LHCN-M2 (cell line): Measurements from ENCODE around the gene AFF1. TPM values are rescaled to one million over a fixed set of nuclear protein-coding genes. Genes with fewer than 3 reads are reported as not detected.
"Not testable (repeated sequence)": the region's sequence is repeated elsewhere in the genome, so short reads cannot be mapped to it uniquely, and the experiment has no call there.

ENCODE experiments used
- DNase-seq: peaks from one replicate; pipeline ENCODE4 v3.0.0-alpha.2; 2012; ENCODE audit warnings: low read depth
- total RNA-seq: library from RNA; depleted of rRNA; stranded (reverse); fragments of >200 nt; gene quantifications from 2 replicates; pipeline ENCODE4 v1.2.3, GENCODE V29; 2014

The AFF1 gene
- total RNA-seq, 1 experiment from 2014 or later: 7.1 TPM

DNA sequence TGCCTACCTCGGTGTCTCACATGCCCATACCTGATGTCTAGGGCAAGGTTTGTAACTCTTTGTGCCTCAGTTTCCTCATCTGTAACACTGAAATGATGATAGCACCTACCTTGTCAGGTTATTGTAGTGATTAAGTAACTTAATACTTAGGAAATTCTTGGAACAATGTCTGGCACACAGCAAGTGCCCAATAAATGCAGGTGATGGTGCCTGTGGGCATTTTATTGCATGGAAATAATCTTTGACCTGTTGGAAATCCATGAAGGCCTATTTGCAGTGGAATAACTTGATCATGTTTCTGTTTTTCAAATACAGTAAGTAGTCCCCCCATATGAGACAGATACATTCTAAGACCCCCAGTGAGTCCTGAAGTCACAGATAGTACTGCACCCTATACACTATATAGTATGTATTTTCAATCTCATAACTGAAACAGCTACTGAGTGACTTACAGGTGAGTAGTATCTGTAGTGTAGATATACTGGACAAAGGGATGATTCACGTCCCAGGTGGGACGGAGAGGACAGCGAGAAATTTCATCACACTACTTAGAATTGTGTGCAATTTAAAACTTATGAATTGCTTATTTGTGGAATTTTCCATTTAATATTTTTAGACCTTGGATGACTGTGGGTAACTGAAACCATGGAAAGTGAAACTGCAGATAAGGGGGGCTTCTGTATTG is 42.1 kb downstream of the AFF1 start:
- DNase-seq: no peak

DNA sequence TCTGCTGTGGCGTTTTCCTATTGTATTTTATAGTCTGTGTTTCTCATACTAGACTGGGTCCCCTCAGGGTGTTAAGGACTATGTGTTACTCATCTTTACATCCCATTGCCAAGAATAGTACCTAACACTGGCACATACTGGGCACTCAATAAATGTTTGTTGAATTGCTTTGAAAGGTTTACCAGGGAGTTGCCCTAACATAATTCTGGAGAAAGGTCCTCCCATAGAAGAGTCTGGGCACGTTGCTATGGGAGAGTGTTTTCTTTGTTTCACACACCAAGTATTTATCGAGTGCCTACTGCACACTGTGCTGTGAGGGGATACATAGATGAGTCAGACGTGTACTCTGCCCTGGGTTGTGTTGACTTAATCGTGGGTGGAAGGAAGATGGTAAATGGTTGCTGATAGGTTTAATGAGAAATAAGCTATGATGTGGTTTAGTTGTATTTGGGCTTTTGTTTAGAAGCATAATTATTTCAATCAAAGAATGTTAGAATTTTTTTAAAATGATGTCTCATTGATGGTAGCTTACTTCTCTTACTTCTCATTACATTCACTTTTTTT is 42.9 kb downstream of the AFF1 start:
- peak; percentile 53 for DNase-seq

DNA sequence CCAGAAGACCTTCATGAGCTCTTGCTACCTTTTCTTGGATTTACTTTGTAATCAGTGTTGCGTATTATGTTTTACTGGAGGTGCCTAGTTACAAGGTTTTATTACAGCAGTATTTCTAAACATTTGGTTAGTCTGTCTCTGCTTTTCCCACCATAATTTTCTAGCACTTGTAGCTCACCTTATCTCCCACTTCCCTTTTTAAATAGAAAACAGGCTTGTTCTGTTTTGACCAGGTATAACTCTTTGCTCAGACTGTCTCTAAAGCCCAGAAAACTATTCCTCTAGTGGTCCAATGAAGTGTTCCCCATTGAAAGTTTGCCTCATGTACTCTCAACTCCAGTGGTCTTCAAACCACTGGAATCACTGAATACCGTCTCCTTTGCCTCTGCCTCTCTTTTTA is 43.9 kb downstream of the AFF1 start:
- no peak for DNase-seq

DNA sequence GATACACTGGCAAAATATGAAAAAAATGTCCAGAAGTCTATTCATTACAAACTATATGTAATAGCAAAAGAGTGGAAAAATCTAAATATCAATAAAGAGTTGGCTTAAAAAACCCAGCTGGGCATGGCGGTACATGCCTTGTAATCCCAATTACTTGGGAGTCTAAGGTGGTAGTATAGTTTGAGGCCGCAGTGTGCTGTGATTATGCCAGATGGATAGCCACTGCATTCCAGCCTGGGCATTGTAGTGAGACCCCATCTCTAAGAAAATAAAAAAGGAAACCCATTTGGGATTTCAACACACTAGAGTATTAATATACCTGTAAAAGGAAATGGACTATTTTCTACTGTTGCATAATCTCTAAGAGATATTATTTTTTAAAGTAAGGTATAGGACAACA is 45.4 kb downstream of the AFF1 start:
- DNase-seq: no peak

DNA sequence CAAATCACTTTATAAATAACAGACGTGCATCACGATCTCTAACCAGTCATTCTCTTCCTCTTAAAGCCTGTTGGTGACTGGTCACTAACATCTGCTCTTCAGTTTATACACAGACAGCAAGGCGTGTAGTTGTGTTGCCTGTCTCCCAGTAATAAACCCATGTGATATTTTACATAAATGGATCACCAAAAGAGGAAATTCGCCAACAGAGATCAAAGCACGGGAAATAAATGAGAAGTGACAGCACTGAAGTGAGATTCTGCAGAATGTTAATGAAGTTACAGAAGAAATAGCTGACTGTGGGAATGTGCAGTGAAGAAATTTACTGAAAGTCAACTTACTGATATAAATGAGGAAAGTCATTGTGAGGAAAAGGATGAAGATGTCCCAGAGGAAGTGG is 47.0 kb downstream of the AFF1 start:
- no peak for DNase-seq

DNA sequence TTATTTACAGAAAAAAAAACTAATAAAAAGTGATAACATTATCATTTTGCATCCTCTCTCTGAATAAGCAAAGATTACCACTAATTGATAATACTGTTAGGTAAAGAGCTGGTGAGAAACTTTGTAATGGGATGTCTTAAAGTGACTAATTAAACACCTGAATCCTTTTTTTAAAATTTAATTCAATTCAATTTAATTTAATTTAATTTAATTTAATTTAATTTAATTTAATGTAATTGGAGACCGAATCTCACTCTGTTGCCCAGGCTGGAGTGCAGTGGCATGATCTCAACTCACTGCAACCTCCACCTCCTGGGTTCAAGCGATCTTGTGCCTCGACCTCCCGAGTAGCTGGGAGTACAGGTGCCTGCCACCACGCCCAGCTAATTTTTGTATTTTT is 51.0 kb downstream of the AFF1 start:
- DNase-seq: not testable (repeated sequence)

DNA sequence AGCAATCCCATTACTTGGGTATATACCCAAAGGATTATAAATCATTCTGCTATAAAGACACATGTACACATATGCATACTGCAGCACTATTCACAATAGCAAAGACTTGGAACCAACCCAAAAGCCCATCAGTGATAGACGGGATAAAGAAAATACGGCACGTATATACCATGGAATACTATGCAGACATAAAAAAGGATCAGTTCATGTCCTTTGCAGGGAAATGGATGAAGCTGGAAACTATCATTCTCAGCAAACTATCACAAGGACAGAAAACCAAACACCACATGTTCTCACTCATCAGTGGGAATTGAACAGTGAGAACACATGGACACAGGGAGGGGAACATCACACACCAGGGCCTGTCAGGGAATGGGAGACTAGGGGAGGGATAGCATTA is 54.8 kb downstream of the AFF1 start:
- not testable (repeated sequence) for DNase-seq

DNA sequence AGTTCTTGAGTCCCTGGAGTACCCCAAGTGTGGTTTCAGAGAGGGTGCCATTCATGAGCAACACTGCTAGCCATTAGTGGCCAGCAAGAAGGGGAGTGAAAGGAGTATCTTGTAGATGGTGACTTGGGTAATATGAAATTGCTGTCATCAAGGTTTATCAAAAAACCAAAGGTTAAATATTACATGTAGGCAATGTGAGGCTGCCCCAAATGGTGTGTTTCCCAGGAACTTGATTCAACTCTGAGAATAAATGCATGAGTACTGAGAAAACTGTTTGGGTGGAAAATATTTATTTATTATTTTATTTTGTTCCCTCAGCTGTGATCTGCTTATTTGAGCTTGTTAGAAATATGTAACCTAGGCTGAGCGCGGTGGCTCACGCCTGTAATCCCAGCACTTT is 55.7 kb downstream of the AFF1 start:
- DNase-seq: no peak

DNA sequence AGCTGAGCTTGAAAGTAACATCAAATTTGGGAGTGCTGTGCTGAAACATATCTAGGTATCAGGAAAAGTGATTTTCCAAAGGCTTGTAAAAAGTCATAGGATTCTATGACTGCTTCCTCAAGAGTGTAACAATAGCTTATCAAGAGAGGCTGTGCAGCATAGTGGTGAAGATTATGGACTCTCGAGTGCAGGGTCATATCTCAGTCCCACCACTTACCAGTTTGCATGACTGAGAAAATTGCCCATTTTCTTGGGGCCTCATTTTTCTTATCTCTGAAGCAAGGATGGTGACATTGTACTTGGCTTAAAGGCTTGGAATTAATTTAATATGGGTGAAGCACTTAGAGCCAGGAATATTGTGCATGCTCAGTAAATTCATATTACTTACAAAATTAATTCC is 57.2 kb downstream of the AFF1 start:
- DNase-seq: no peak

DNA sequence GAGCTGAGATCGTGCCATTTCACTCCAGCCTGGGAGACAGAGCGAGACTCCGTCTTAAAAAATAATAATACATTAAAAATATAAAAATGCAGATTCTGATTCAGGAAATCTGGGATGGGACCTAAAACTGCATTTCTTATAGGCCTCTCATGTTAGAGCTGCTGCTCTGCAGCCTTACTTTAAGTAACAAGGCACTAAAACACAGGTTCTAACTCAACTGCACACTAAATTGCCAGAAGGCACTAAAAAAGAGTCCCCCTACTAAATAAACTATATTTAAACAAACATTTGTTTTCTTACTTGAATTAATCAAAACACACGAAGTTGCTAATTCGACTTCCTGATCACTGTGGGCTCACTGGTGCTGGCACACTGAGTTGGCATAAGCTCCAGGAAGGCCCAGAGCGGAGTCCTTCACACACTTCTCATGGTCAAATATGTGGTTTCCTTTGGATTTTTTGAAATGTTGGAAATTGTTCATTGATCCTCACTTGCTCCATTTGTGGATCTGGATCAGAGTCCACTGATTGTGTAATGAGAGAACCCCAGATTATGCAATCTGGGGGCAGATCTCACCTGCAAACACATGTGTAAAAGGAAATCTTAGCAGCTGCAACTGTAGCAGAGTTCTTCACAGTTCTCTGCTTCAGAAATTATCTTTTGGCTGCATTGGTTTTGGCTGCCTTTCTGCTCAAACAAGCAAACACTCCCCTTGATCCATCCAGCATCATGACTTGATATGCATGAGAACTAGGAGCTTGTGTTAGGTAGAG is 59.3 kb downstream of the AFF1 start:
- no peak for DNase-seq

DNA sequence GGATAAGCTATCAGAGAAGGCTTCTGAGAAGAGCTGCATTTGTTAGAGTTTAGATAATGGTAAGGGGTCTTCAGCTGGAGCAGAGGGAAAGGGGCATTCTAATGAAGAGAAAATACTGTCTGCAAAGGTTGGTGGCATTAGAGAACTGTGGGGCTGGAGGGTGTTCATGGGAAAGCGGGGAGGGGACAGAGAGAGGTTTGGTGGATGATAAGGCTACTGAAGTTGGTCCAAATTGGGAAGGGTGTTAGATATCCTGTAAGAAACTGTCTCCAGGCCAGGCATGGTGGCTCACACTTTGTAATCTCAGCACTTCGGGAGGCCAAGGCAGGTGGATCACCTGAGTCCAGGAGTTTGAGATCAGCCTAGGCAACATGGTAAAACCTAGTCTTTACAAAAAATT is 59.9 kb downstream of the AFF1 start:
- no peak for DNase-seq

DNA sequence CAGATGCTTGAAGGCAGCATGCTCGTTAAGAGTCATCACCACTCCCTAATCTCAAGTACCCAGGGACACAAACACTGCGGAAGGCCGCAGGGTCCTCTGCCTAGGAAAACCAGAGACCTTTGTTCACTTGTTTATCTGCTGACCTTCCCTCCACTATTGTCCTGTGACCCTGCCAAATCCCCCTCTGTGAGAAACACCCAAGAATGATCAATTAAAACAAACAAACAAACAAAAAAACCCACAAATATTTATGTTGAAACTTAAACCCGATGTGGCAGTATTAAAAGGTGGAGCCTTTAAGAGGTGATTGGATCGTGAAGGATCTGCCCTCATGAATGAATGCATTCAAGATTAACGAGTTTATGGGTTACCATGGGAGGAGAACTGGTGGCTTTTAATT is 61.7 kb downstream of the AFF1 start:
- not testable (repeated sequence) for DNase-seq

DNA sequence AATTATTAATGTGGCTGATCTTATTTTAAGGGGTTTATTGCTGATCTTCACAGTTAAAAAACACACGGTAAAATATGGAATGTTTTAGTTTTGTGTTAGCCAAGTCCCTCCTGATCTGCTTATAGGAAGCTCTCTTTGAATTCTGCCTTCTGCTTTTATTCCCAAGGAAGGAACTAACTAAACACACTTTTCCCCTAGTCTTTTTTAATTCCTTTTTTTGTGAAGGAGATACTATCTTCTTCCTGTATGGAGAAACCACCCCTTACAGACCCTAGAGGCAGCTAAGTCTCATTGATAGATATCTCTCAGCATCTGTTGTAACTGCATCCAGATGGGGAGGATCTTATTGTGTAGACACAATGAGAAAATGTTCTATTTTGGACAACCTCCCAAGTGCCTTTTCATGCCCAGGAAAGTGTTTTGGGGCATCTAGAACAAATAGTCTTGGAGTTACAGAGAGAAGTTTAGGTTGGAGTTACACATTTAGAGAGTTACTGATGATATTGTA is 64.4 kb downstream of the AFF1 start:
- DNase-seq: no peak

DNA sequence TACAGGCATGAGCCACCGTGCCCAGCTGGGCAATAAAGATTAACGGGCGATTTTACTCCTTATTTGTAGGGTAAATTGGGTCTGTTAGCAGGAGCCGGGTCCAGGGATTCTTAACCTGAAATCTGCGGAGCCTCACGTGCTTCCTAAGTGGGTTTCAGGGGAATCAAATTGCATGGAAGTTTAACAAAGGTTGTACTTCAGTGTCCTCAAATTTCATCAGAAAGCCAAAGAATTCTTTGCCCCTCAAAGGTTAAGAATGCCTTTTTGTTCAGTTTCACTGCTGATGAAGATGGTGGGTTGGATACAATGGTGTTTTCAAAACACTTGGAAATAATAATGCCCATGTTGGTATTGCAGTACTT is 67.9 kb downstream of the AFF1 start:
- DNase-seq: no peak

DNA sequence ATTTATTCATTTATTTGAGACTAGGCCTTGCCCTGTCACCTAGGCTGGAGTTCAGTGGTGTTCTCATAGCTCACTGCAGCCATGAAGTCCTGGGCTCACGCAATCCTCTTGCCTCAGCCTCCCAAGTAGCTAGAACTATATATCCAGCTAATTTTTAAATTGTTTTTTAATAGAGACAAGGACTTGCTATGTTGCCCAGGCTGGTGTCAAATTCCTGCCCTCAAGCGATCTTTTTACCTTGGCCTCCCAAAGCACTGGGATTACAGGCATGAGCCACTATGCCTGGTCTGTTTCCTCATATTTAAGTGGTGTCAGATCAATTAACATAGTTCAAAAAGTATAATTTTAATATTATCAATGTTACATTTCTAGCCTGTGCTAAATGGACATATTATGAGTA is 68.5 kb downstream of the AFF1 start:
- no peak for DNase-seq

DNA sequence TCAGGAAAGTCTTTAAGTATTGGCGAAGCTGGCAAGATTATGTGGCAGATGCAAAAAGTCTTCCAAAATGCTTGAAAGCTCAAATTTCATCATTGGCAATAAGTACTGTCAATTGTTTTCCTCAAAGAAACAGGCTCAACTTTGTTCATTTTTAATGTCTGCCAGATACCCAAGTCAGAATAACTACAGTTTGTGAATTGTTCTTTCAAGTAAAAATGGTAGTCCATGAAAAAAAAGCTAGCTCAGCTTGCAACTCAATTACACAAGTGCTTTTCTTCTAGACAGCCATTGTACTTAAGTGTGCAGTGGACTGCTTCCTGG is 70.5 kb downstream of the AFF1 start:
- DNase-seq: no peak

DNA sequence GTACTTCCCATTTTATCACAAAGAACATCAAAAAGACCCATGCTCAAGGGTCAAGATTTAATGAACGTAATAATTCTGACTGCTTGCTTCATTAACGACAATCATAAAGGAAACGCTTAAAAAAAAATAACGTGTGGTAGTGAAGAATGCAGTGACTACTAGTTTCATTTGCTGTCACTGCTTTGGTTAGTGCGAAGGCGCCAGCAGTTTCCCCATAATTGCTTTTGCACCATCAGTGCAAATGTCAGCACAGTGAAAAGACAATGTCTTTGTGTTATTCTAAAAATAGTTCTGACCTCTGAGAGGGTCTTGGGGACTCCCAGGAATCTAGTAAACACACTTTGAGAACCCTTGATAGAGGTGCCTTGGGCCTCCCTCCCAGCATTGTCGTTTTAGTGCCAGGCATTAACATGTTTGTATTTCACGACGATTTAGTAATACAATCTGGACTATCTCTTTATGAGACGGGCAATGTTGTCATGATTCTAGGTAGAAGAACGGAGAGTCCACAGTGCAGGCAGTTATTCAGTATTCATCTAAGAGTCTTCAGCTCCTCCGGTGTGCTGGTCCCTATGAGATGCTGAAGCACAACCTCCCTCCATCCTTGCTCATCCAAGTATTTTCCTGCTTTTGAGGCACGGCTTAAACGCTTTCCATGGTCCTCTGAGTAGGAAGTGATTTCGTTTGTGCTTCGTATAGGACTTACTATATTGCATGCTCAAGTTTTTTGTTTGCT is 71.0 kb downstream of the AFF1 start:
- no peak for DNase-seq

DNA sequence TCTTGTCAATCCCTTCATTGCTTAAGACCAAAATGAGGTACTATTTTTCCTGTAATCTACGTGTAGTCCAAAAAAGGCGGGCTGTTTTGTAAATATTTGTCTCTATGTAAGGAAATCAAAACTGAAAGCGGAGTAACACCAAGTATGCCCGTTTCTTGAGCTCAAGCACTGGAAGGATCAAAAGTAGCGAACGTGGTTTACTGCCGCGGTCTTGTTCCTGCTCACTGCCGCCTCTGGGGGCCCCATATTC is 71.5 kb downstream of the AFF1 start:
- no peak for DNase-seq

DNA sequence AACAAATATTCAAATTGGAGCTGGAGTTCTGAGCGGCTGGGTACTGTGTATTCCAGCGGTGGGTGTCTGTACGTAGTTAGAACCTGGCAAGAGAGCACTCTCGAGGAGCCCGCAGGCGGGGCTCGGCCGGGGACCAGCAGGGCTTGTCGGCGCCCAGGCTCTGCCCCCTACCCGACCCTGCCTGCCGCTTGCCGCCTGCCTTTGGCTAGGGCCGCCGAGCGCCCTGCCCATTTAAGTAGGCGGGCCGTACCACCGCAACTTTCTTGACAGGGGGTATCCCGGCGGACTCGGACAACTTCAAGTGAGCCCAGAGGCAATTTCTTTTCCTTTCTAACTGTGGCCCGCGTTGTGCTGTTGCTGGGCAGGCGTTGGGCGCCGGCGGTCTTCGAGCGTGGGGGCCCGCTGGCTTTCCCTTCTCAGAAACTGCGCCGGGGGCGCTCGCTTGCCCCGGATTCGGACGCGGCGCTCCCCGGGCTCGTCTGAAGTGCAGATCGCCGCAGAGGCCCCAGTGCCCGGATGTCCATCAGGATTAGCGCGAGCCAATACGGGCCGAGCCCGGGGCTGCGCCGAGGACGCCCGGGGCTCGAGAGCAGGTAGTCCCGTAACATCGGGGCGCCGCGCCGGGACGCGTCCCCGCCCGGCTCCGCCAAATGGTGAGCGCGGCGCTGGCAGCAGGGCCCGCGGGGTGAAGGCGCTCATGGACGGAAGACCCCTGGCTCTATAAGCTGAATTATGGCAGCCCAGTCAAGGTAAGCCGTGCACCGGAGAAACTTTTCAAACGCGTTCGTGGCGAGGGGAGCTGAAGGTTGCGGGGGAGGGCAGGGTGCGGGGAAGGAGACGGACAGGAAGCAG is 72.1 kb downstream of the AFF1 start:
- peak; percentile 92 for DNase-seq

DNA sequence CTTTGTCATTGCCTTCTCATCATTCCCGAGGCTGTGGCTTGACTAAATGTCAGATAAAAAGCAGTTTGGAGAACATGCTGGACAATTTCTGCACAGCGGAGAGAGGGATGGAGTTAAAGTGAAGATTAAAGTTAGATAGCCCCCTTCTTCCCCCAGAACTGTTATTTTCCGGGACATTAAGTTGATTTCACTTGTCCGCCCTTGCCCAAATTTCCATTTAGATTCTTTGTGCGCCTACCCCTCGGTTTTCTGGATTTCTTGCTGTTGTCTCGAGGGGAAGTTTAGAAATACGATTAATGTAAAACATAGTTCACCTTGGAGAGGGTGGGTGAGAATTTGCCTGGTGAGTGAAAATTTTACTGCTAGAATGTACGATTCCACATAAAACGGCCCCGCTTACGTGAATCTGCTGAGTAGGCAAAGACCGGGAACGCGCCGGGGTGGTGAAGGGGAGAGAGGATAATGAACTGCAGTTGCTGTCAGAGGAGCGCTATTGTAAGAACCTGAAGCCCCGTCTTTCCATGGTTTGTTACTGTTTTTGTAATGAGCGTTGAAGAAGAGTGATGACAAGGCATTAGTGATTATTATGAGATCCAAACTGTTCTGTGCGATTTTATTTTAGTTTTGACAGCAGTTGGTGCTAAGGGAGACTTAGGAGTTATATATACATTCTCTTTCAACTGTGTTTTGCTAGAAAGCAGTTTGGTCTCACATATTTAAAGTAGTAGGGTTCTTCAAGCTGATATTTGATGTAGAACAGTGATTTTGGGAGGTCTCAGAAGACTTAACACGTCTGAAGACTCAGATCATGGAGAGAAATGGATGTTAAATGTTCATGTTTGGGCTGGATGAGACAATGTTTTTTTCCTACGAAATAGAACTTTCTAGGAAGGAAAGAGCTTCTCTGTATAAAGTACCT is 73.0 kb downstream of the AFF1 start:
- peak; percentile 38 for DNase-seq
